ENCODE measurements around the gene CMBL.

The CMBL gene

DNA sequence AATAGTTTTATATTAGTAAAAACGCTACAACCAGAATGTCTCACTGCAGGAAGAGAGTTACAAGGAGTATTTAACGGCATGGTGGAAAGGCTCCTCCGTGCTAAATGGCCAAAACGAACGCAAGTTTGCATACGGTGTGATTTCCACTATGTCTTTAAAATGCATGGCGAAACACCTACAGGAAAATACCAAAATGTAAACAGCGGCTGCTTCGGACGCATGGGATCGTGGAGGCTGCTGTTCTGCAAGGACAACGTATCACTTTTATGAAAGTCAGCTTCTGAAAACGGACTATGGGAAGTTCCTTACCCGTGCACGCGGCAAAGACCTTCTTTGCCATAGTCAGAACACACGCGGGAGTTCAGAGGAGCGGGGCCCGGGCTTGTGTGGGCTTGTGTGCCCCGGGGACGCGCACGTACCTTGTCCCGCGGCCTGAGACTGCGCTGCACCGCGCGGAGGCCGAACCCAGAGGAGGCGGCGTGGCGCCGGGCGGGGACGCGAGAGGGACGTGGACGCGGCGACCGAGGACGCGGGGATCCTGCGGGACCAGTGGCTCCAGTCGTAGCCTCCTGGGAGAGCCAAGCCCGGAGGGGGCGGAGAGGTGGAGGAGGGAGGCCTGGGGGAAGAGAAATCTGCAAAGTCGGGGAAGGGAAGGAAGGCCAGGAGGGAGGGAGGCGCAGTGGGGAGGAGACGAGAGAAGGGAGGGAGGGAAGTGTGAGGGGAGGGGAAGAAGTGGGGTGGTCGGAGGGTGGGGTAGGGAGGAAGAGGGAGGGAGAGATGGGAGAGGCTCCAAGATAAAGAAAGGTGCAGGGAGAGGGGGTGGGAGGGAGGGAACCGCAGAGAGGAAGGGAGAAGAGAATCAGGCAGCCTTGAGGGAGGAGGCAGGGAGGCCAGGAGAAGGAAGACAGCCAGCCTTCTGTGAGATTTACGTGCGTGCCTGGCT lies at the start of gene CMBL:
Gene CMBL (minus strand): TSS at position 697 of the 943 bp plus-strand sequence. CDS start 17,140 bp downstream, outside the sequence.
- Histone ChIP-seq H3K27ac (ENCODE audit: low read length) (peak within 1 kb of the TSS; percentile 64), H3K9me3 (ENCODE audit: control insufficient read depth in 2 of 2, low read length in 2 of 2) (no peaks in the 10 kb centered on the region), H3K9ac (ENCODE audit: low read length in 2 of 2) (peak within 1 kb of the TSS; percentile 64 to 79), H3K36me3 (ENCODE audit: control insufficient read depth in 2 of 2, insufficient read depth in 2 of 2, low read length in 2 of 2) (peaks cover 0 to 2% of the 10 kb centered on the region in 2 donors), H3K4me1 (ENCODE audit: control insufficient read depth, insufficient read depth, low read length) (peaks cover 8% of the 10 kb centered on the region), H3K4me3 (ENCODE audit: low read length in 2 of 2) (peak within 1 kb of the TSS; percentile 83 to 85), H3K27me3 (ENCODE audit: control insufficient read depth in 1 of 2, insufficient read depth in 2 of 2, low read length in 2 of 2) (no peaks in the 10 kb centered on the region)

DNA sequence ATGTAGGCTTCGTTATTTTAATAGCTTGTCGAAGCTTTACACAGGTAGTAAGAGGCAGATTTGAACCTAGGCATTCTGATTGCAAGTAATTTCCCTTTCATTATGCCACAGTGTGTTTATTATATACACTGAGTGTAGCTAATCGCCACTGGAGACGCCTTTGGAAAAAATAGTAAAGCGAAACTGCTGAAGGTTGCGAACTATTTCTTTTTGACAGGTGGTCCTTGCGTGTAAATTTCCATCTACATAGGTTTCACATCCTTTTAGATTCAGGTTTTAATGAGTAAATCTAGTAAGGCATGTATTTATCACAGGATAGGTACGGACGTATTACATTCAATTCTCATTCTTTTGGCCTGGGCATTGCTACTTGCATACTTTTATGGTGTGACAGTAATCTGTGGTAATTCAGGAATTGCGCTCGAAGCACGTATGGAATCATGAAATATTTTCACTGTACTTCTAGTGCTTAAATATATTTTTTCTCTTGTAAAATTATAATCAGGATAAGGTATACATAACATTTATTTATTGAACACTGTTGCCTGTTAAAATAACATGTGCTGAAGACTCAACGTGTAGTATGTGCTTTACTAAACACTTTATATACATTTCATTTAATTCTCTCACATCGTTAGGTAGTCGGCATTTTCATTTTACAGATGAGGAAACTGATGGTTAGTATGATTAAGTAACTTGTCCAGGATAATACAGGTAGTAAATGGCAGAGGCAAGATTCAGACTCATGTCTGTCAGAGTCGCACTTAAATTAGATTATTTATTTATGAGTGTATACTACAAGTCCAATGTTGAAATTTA lies 47.6 kb upstream of the CMBL start:
- Histone ChIP-seq H3K4me3 (ENCODE audit: low read length in 2 of 2) (peak overlapping the region; percentile 83 to 90), H3K27me3 (ENCODE audit: control insufficient read depth in 1 of 2, insufficient read depth in 2 of 2, low read length in 2 of 2) (no peaks in the 10 kb centered on the region), H3K9me3 (ENCODE audit: control insufficient read depth in 2 of 2, low read length in 2 of 2) (no peaks in the 10 kb centered on the region), H3K36me3 (ENCODE audit: control insufficient read depth in 2 of 2, insufficient read depth in 2 of 2, low read length in 2 of 2) (no peaks in the 10 kb centered on the region), H3K27ac (ENCODE audit: low read length) (no peak overlapping the region), H3K9ac (ENCODE audit: low read length in 2 of 2) (peak overlapping the region in 1 of 2 donors; percentile 84), H3K4me1 (ENCODE audit: control insufficient read depth, insufficient read depth, low read length) (peaks cover 4% of the 10 kb centered on the region)

DNA sequence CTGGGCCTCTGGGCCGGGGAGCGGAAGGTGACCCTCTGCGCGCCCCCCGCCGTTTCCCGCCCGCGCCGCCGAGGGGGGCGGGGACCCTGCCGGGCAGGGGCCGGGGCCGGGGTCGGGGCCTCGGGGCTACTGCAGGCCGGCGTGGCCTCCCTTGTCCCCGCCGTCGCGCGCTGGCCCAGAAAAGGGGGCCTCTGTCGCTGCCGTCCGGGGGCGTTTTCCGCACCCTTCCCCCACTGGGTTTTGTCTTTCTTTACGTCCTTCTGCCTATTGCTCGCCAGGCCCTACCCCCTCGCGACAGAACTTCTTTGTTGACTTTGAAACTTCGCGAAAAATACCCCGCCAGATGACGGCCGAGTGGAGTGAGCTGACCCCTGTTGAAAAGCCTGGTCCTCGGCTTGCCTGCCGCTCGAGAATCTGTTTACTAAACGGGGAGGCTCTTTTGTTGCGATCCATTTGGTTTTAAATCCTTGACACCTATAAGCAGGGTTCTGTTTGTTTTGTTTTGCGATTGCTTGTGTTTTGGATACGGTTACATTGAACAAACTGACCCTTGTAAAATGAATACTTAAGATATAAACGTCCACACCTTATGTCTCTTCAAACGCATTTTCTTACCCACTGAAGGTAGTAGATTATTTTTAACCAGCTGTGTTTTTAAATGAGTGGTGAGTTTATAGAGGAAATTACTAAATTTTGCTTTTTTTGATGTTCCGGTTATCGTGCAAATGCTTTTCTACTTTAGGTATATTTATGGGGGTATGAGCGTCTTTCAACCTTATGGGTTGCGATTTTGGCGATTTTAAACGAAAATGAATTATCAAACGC lies 46.6 kb upstream of the CMBL start:
- Histone ChIP-seq H3K4me1 (ENCODE audit: control insufficient read depth, insufficient read depth, low read length) (peaks cover 4% of the 10 kb centered on the region), H3K9ac (ENCODE audit: low read length in 2 of 2) (peak overlapping the region; percentile 73 to 84), H3K27me3 (ENCODE audit: control insufficient read depth in 1 of 2, insufficient read depth in 2 of 2, low read length in 2 of 2) (no peaks in the 10 kb centered on the region)

DNA sequence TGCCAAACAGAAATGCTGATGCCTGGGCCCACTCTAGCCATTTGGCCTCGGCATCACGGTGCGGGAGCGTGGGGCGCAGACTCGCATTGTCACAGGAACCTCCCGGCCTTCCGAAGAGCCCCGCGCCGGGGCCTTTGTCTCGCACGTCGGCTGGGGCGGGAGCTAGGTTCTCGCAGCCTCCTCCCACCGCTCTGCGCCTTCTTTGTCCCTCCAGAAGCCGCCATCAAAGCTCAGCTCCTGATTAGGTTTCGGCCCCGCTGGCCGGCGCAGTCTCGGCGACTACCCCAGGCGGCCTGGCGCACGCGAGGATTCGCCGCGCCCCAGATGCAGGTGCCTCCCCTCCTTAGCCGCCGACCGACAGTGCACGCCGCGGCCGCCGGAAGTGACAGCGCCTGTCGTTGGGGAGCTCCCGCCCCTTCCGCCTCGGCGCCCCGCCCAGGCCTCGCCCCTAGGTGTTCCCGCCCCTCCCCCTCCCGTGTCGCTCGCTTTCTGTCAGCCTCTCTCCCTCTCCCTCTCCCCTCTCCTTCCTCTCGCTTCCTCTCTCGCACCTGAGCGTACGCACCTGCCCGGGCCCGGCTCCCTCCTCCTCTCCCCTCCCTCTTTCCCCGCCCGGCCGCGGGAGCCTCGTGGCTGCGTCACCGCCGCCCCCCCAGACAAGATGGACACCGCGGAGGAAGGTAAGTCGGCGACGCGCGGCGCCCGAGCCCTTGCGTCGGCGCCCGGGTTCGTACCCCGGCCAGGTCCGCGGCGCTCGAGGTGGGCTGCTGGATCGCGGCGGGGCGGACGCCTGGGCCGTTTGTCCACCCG lies 45.7 kb upstream of the CMBL start, which contains the start of gene MARCHF6:
Gene MARCHF6 (plus strand): TSS at position 455 of the 807 bp plus-strand sequence. CDS start 204 bp downstream, at position 659.
- Histone ChIP-seq H3K9me3 (ENCODE audit: control insufficient read depth in 2 of 2, low read length in 2 of 2) (no peaks in the 10 kb centered on the region), H3K4me3 (ENCODE audit: low read length in 2 of 2) (peak within 1 kb of the TSS; percentile 83 to 90), H3K9ac (ENCODE audit: low read length in 2 of 2) (peak within 1 kb of the TSS; percentile 84), H3K4me1 (ENCODE audit: control insufficient read depth, insufficient read depth, low read length) (peaks cover 4% of the 10 kb centered on the region), H3K36me3 (ENCODE audit: control insufficient read depth in 2 of 2, insufficient read depth in 2 of 2, low read length in 2 of 2) (no peaks in the 10 kb centered on the region), H3K27ac (ENCODE audit: low read length) (peak within 1 kb of the TSS; percentile 93), H3K27me3 (ENCODE audit: control insufficient read depth in 1 of 2, insufficient read depth in 2 of 2, low read length in 2 of 2) (no peaks in the 10 kb centered on the region)

More for the DNA sequence above, 46.6 kb upstream of the CMBL start:
- peak overlapping the region; percentile 93 for H3K27ac ChIP-seq (ENCODE audit: low read length)
- H3K9me3 ChIP-seq (ENCODE audit: control insufficient read depth in 2 of 2, low read length in 2 of 2), result no peaks in the 10 kb centered on the region
- no peaks in the 10 kb centered on the region for H3K36me3 ChIP-seq (ENCODE audit: control insufficient read depth in 2 of 2, insufficient read depth in 2 of 2, low read length in 2 of 2)
- H3K4me3 ChIP-seq (ENCODE audit: low read length in 2 of 2), result peak overlapping the region; percentile 83 to 90

DNA sequence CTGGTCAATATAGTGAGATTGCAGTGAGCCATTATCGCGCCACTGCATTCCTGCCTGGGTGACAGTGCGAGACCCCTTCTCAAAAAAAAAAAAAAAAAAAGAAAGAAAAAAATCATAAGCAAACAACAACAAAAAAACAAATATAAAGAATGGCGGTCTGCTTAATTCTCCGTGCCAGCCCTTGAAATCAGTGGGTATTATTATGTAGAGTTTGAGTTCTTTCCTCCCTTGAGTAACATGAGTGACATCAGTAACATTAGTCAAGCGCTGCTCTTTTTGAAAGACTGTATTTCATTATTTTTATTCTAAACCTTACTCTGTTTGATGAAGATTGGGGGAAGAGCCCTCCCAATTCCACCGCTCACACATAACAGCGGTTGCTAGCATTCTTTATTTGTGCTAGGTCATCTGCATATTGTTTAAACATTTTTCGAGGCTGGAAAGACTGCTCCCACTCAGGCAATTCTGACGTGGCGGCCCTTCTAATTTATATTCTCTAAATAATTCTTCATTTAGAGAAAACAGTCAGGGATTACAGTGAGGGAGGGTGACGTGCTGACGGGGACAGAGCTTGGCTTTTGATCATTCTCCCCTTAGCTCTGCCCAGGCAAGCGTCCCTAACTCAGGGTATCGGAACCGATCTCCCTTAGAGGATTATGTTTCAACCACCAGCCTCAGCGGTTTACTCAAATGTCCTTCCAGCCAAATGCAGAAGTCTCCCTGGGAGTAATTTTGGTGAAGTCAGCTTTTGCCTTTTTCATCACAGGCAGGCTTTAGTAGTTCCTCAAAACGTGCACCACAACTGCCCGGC lies 44.9 kb upstream of the CMBL start:
- Histone ChIP-seq H3K4me1 (ENCODE audit: control insufficient read depth, insufficient read depth, low read length) (peaks cover 4% of the 10 kb centered on the region), H3K36me3 (ENCODE audit: control insufficient read depth in 2 of 2, insufficient read depth in 2 of 2, low read length in 2 of 2) (no peaks in the 10 kb centered on the region), H3K9me3 (ENCODE audit: control insufficient read depth in 2 of 2, low read length in 2 of 2) (no peaks in the 10 kb centered on the region), H3K27ac (ENCODE audit: low read length) (peak overlapping the region; percentile 93), H3K4me3 (ENCODE audit: low read length in 2 of 2) (peak overlapping the region; percentile 83 to 90), H3K9ac (ENCODE audit: low read length in 2 of 2) (peak overlapping the region; percentile 84), H3K27me3 (ENCODE audit: control insufficient read depth in 1 of 2, insufficient read depth in 2 of 2, low read length in 2 of 2) (no peaks in the 10 kb centered on the region)

DNA sequence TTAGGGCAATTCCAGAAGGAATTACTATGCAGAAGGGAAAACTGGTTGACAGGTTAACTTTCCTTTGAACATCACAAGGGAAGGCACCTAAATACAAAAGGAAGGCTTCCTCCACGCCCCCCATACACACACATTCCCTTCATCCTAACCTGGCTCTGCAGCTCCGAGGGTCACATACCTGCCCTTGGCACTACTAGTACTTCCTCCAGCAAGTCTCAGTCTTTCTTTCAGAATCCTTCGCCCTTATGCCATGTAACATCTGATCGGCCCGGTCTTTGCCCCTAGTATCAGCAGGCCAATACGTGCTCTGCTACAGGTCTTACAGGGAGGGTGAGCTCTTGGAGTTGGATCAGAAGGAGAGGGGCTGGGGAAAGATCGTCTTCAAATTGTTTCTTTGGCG lies 44.2 kb upstream of the CMBL start:
- peak overlapping the region in 1 of 2 donors; percentile 84 for H3K9ac ChIP-seq (ENCODE audit: low read length in 2 of 2)
- no peaks in the 10 kb centered on the region for H3K27me3 ChIP-seq (ENCODE audit: control insufficient read depth in 1 of 2, insufficient read depth in 2 of 2, low read length in 2 of 2)
- no peak overlapping the region for H3K4me3 ChIP-seq (ENCODE audit: low read length in 2 of 2)
- peak overlapping the region; percentile 93 for H3K27ac ChIP-seq (ENCODE audit: low read length)
- no peaks in the 10 kb centered on the region for H3K9me3 ChIP-seq (ENCODE audit: control insufficient read depth in 2 of 2, low read length in 2 of 2)
- H3K4me1 ChIP-seq (ENCODE audit: control insufficient read depth, insufficient read depth, low read length), result peaks cover 4% of the 10 kb centered on the region
- H3K36me3 ChIP-seq (ENCODE audit: control insufficient read depth in 2 of 2, insufficient read depth in 2 of 2, low read length in 2 of 2), result no peaks in the 10 kb centered on the region

DNA sequence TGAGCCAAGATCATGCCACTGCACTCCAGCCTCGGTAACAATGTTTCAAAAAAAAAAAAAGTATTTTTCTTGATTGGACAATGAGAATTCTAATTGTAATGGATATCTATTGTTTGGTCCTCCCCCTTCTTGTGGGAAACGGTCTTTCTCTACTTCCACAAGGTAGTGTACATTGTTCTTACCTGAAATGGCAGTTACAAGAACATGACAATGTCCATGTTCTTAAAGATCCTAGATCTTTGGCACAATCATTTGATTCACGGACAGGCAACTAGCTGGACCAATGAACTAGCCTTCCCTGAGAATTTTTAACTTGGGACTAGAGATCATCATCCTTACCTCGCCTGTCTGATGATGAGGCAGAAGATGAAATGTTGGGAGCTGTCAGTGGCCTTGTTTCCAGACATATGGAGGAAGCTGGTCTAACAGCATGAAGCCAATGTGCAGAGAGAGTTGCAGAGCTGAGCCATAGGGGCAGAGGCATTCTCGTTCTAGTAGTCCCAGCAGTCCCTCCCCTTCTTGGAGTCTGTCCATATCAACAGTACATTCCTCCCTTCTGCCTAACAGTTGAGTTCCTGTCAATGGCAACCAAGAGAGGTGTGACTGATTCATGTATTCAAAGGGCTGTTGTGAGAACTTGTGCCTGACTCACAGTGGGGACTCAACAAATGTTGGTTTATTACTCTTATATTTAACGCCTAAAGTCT lies 43.6 kb upstream of the CMBL start:
- Histone ChIP-seq H3K36me3 (ENCODE audit: control insufficient read depth in 2 of 2, insufficient read depth in 2 of 2, low read length in 2 of 2) (no peaks in the 10 kb centered on the region), H3K4me3 (ENCODE audit: low read length in 2 of 2) (no peak overlapping the region), H3K9ac (ENCODE audit: low read length in 2 of 2) (no peak overlapping the region), H3K27ac (ENCODE audit: low read length) (peak overlapping the region; percentile 93), H3K9me3 (ENCODE audit: control insufficient read depth in 2 of 2, low read length in 2 of 2) (no peaks in the 10 kb centered on the region), H3K4me1 (ENCODE audit: control insufficient read depth, insufficient read depth, low read length) (peaks cover 4% of the 10 kb centered on the region), H3K27me3 (ENCODE audit: control insufficient read depth in 1 of 2, insufficient read depth in 2 of 2, low read length in 2 of 2) (no peaks in the 10 kb centered on the region)

DNA sequence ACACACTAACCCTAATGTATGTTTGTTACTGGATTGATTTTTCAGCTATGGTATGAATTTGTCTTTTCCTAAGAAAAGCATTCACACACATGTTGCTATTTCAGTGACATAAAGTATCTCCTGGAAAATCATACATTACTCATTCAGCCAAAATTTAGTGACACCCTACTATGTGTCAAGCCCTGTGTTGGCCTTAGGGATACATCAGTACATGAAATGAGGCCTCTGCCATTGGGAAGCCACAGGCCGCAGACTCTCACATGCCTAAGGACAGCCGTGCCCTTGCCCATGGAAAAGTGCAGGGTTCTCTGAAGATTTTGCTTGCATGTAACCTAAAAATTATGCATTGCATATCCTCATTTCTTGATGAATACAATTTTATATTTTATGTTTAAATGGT lies 40.6 kb upstream of the CMBL start:
- Histone ChIP-seq H3K36me3 (ENCODE audit: control insufficient read depth in 2 of 2, insufficient read depth in 2 of 2, low read length in 2 of 2) (no peaks in the 10 kb centered on the region), H3K4me3 (ENCODE audit: low read length in 2 of 2) (no peak overlapping the region), H3K9ac (ENCODE audit: low read length in 2 of 2) (no peak overlapping the region), H3K27me3 (ENCODE audit: control insufficient read depth in 1 of 2, insufficient read depth in 2 of 2, low read length in 2 of 2) (no peaks in the 10 kb centered on the region), H3K4me1 (ENCODE audit: control insufficient read depth, insufficient read depth, low read length) (peaks cover 4% of the 10 kb centered on the region), H3K27ac (ENCODE audit: low read length) (no peak overlapping the region), H3K9me3 (ENCODE audit: control insufficient read depth in 2 of 2, low read length in 2 of 2) (no peaks in the 10 kb centered on the region)
